ENCODE measurements around the gene RECQL5. TPM values are rescaled to one million over a fixed set of nuclear protein-coding genes. Genes with fewer than 3 reads are reported as not detected.

Gene RECQL5
- total and polyA plus RNA-seq, 12 donors = 11.2 to 188 (median 32.9) TPM

DNA sequence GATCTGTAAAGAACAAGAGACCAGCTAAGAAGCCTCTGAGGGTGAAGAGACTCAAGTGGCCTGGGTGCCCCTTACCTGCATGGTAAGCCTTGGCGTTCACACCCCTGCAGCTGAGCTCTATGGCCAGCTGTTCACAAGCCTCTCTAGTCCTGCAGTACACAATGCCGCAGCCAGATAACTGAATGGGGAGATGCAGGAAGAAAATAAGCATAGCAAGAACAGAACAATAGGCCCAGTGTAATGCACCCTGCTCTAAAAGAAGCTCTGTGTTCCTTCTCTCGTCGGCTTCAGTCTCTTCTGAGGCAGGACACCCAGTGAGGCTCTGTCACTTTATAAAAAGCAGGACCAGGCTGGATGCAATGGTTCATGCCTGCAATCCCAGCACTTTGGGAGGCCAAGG, 5.4 kb downstream of the RECQL5 start:
- 82 to 92% (median 88%) methylated on average over 4 of the region's 4 CpGs for WGBS, 4 donors
- peaks cover 7 to 9% of the 10 kb centered on the region in 2 donors for H3K4me1 ChIP-seq (replicated peaks in 1 of 2)
- no peak overlapping the region for H3K27ac ChIP-seq
- peaks cover 0 to 27% of the 10 kb centered on the region in 2 donors for H3K36me3 ChIP-seq (replicated peaks in 1 of 2)
- no peak for DNase-seq
- H3K9me3 ChIP-seq (replicated peaks in 1 of 3) = no peaks in the 10 kb centered on the region
- no peak overlapping the region for H3K4me3 ChIP-seq
- H3K27me3 ChIP-seq = no peaks in the 10 kb centered on the region
- intact Hi-C loops (cut with DNase I) = no loop called here
- no peak for TF ChIP-seq POLR2A (IDR thresholded peaks at IDR 0.05)
- TF ChIP-seq, protein P1, sequence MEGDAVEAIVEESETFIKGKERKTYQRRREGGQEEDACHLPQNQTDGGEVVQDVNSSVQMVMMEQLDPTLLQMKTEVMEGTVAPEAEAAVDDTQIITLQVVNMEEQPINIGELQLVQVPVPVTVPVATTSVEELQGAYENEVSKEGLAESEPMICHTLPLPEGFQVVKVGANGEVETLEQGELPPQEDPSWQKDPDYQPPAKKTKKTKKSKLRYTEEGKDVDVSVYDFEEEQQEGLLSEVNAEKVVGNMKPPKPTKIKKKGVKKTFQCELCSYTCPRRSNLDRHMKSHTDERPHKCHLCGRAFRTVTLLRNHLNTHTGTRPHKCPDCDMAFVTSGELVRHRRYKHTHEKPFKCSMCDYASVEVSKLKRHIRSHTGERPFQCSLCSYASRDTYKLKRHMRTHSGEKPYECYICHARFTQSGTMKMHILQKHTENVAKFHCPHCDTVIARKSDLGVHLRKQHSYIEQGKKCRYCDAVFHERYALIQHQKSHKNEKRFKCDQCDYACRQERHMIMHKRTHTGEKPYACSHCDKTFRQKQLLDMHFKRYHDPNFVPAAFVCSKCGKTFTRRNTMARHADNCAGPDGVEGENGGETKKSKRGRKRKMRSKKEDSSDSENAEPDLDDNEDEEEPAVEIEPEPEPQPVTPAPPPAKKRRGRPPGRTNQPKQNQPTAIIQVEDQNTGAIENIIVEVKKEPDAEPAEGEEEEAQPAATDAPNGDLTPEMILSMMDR (IDR thresholded peaks at IDR 0.05) = no peak

DNA sequence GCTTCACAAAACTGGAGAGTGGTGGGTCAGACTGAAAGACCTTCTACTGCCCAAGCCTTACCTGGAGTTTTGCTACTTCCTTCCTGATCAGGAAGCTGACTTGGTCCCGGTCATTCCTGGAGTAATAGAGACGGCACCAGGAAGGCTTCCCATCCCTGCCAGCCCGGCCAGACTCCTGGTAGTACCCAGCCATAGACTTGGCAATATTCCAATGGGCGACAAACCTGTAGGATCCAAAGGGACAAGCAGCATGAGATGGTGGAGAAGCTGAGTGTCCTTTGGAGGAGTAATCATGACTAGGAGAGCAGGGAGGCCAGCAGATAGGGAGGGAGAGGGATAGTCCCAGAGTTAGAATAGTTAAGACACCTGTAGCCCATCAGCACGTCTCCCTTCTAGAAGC, 8.7 kb downstream of the RECQL5 start:
- 82 to 93% (median 84%) methylated on average over 4 to 5 of the region's 5 CpGs for WGBS, 4 donors
- peaks cover 0 to 39% of the 10 kb centered on the region in 2 donors for H3K36me3 ChIP-seq (replicated peaks in 1 of 2)
- no peaks in the 10 kb centered on the region for H3K4me1 ChIP-seq (replicated peaks in 1 of 2)
- no peaks in the 10 kb centered on the region for H3K9me3 ChIP-seq (replicated peaks in 1 of 3)
- H3K4me3 ChIP-seq = no peak overlapping the region
- no peaks in the 10 kb centered on the region for H3K27me3 ChIP-seq
- intact Hi-C loops (cut with DNase I) = no loop called here
- no peak for DNase-seq
- TF ChIP-seq, protein P1 (IDR thresholded peaks at IDR 0.05) = no peak
- no peak for TF ChIP-seq POLR2A (IDR thresholded peaks at IDR 0.05)
- H3K27ac ChIP-seq = no peak overlapping the region

DNA sequence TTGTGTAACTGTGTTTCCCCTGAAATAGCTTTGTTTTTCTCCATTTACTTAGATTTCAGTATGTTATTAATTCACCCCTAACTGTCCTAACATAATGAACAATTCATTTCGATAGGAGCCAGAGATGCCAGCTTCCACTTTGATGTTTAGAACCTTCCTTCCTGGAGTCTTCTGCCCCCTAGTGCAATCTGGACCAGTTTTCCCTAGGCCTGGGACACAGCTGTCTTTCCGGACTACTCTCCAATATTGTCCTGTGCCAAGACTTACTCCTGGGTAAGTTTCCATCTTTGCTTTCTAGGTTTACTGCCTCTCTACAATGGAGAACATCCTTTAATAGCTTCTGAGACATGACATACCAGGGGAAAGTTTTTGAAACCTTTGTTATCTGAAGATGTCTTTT, 12.8 kb downstream of the RECQL5 start:
- intact Hi-C loops (cut with DNase I) = no loop called here
- H3K27me3 ChIP-seq = no peaks in the 10 kb centered on the region
- no peak for DNase-seq
- H3K4me3 ChIP-seq = no peak overlapping the region
- 27 to 64% (median 47%) methylated on average over 2 of the region's 2 CpGs for WGBS, 4 donors
- H3K4me1 ChIP-seq (replicated peaks in 1 of 2) = no peaks in the 10 kb centered on the region
- H3K9me3 ChIP-seq (replicated peaks in 1 of 3) = no peaks in the 10 kb centered on the region
- peaks cover 0 to 29% of the 10 kb centered on the region in 2 donors for H3K36me3 ChIP-seq (replicated peaks in 1 of 2)
- H3K27ac ChIP-seq = no peak overlapping the region
- TF ChIP-seq, protein P1 (IDR thresholded peaks at IDR 0.05) = no peak
- no peak for TF ChIP-seq POLR2A (IDR thresholded peaks at IDR 0.05)

DNA sequence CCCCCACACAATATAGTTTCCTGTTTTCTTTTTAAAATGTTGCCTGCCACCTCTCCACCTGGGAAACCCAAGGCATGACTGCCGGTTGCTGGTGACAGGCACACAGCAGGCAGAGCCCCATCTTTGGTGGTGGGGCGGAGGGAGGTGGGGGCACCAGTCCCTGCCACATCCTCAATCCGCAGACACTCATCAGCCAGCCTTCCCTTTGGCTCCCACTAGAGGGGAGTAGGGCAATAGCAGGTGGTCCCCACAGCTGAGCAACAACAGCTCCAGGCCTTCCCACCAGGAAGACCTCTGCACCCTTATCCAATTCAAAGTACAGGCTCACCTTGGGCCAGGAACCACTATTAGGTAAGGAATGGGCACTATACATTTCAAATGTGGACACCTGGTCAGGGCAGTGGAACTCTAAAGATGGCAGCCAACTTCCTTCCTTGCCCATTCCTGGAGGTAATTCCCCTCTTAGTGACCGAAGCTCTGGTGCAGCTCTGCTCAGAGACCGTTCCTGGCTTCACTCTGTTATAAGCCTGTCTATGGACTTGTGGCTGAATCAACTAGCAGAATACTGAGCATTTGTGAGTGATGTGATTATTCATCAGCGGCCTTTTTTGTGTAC, 13.9 kb downstream of the RECQL5 start:
- WGBS, 4 donors = 72 to 76% (median 73%) methylated on average over 6 of the region's 6 CpGs
- intact Hi-C loops (cut with DNase I) = no loop called here
- Histone ChIP-seq H3K9me3 (replicated peaks in 1 of 3) (no peaks in the 10 kb centered on the region), H3K4me3 (no peak overlapping the region), H3K27me3 (no peaks in the 10 kb centered on the region), H3K4me1 (replicated peaks in 1 of 2) (no peaks in the 10 kb centered on the region), H3K27ac (no peak overlapping the region), H3K36me3 (replicated peaks in 1 of 2) (peaks cover 0 to 29% of the 10 kb centered on the region in 2 donors)
- no peak for DNase-seq
- TF ChIP-seq, protein P1 (IDR thresholded peaks at IDR 0.05) = peak; percentile 32 to 53 (median 40)
- TF ChIP-seq POLR2A (IDR thresholded peaks at IDR 0.05) = no peak
